LNCAP (cell line): Measurements from ENCODE around the gene LRP1-AS.

ENCODE experiments used
- TF ChIP-seq, protein P1 (sequence below): fragments of 450-650 bp; IDR thresholded peaks from 2 replicates; pipeline ENCODE4 v1.5.1; 2017; ENCODE audit warnings: mild to moderate bottlenecking

LRP1-AS gene

DNA sequence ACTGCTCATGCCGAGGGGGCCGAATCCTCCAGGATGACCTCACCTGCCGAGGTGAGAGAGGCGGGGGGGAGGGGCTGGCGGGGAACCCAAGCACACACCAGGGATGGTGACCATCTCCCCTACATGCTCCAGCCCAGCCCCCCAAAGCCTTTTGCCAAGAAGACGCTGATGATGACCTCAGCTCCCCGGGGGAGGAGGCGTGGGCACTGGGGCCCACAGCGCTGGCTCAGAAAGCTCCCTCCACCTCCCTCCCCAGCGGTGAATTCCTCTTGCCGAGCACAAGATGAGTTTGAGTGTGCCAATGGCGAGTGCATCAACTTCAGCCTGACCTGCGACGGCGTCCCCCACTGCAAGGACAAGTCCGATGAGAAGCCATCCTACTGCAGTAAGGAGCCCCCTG, 45.5 kb upstream of the LRP1-AS start:
- TF ChIP-seq, protein P1, sequence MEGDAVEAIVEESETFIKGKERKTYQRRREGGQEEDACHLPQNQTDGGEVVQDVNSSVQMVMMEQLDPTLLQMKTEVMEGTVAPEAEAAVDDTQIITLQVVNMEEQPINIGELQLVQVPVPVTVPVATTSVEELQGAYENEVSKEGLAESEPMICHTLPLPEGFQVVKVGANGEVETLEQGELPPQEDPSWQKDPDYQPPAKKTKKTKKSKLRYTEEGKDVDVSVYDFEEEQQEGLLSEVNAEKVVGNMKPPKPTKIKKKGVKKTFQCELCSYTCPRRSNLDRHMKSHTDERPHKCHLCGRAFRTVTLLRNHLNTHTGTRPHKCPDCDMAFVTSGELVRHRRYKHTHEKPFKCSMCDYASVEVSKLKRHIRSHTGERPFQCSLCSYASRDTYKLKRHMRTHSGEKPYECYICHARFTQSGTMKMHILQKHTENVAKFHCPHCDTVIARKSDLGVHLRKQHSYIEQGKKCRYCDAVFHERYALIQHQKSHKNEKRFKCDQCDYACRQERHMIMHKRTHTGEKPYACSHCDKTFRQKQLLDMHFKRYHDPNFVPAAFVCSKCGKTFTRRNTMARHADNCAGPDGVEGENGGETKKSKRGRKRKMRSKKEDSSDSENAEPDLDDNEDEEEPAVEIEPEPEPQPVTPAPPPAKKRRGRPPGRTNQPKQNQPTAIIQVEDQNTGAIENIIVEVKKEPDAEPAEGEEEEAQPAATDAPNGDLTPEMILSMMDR, result no peak

DNA sequence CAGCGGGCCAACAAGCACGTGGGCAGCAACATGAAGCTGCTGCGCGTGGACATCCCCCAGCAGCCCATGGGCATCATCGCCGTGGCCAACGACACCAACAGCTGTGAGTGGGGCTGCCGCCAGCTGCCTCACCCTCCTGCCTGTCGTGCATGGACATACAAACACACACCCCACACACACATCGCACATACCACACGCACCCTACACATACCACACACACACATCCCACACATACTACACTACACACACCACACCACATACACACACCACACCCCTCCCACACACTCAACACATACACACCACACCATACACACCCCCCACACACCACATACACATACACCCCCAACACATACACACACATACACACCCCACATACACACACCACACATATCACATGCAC, 44.0 kb upstream of the LRP1-AS start:
- TF ChIP-seq, protein P1, result no peak

DNA sequence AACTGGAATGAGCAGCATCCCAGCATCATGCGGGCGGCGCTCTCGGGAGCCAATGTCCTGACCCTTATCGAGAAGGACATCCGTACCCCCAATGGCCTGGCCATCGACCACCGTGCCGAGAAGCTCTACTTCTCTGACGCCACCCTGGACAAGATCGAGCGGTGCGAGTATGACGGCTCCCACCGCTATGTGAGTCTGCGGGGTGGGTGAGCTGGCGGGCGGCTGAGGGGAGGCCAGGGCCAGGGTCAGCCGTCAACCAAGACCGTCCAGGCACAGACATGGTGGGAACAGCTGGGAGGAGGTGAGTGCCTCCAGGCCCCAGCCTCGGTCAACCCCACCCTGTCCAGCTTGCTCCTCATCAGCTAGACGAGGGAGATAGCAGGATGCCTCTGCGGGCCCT, 43.4 kb upstream of the LRP1-AS start:
- TF ChIP-seq, protein P1, result no peak

DNA sequence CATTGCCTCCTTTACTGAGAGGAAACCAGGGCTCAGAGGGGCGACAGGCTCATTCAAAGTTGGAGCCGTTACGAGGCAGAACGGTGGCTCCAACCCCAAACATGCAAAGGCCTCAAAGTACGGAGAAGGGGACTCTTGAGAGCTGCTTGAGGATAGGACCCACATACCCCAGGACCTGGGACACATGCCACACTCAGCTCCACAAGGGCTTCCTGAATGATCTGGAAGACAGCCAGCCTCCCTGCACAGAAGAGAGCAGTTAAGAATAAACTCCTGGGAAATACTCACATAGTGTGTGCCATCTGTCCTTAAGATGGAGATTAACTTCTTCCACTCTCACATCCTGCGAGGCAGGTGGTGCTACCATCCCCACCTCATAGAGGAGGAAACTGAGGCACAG, 42.6 kb upstream of the LRP1-AS start:
- TF ChIP-seq, protein P1, result no peak

DNA sequence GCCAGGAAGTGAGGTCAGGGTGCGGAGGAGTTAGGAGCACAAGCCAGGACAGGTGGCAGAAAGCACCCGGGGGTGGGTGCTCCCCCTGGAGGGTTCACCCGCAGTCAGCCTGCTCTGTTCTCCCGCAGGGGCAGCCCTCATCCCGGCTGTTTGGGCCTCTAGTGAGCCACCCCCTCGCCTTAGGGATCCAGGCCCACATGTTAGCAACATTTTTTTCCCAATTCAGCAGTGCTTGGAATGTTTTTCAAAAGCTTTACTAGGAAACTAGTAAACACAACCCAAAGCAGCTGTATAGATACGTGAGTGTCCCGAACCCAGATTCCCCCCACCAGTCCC, 40.6 kb upstream of the LRP1-AS start:
- TF ChIP-seq, protein P1, result no peak

DNA sequence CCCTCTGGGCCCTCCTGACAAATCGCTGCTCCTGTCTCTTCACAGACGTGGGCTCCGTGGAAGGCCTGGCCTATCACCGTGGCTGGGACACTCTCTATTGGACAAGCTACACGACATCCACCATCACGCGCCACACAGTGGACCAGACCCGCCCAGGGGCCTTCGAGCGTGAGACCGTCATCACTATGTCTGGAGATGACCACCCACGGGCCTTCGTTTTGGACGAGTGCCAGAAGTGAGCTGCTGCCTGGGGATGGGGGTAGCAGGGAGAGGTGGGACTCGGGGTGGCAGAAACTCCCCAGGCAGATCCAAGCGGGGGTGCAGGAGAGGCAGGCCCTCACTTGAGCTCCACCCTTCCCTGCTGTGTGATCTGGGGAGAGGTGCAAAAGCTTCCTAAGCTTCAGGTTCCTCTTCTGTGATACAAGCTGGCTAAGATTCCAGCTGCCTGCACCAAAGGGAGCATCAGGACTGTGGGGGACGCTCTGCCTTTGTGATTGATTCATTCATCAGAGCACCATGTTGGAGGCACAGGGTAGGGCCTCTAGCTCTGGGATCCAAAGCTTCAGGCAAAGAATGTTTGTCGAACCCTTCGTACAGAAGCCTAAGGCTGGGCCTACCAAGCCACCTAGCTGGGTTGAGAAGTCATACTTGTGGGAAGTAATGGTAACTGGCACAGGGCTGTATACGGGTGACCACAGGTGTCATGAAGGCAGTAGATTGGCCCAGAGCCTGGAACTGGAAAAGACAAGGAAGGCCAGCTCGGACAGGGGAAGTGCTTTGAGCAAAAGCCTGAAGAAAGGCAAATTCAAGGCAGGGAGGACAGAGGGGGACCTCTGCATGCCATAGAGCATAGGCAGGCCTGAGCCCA, 40.0 kb upstream of the LRP1-AS start:
- TF ChIP-seq, protein P1, result no peak

DNA sequence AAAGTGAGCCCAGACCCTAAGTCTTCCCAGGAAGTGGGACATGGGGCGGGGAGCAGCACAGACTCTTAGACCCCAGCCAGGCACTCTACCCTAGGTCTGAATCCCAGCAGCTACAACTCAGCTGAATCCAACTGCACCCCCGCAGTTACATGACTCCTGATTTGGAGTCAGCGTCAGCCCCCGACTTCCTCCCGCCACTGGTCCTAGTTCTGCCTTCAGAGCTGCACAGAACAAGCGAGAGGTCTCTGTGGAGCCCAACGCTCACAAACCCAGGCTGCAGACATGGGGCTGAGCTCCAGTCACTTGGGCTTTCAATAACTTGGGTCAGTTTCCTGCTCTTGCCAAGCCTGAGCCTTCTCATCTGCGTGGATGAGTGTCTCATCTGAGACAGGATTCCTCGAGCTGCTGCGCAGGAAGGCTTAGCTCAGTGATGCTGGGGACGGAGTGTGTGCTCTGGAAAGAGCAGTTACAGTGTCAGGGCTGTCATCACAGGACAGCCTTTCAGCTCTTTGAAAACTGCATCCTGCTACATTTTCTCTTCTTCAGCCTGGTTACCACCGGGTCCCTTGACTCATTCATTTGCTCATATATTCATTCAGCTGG, 38.6 kb upstream of the LRP1-AS start:
- TF ChIP-seq, protein P1, result no peak
